OCI-LY1 (cell line): Measurements from ENCODE around the gene TMED10.

ENCODE experiments used
- H2AFZ ChIP-seq: fragments of 200-600 bp; sonication (generic), shearing (Covaris generic); 2 replicates; pipeline ENCODE4 v1.6.0; 2014; ENCODE audit warnings: antibody characterized with exemption, mild to moderate bottlenecking, low read length
- H3F3A ChIP-seq: fragments of 200-600 bp; sonication (generic), shearing (Covaris generic); 2 replicates; pipeline ENCODE4 v1.6.0; 2014; ENCODE audit warnings: mild to moderate bottlenecking, antibody characterized with exemption, low read length, moderate library complexity; ENCODE audit not compliant: insufficient read depth
- H3K27ac ChIP-seq: fragments of 200-600 bp; sonication (generic); 2 replicates; pipeline ENCODE4 v1.5.1; 2014; ENCODE audit warnings: low read length, mixed run types, mild to moderate bottlenecking, low read depth; ENCODE audit not compliant: poor library complexity, severe bottlenecking
- H3K27me3 ChIP-seq: fragments of 200-600 bp; sonication (generic); 2 replicates; pipeline ENCODE4 v1.6.0; 2014; ENCODE audit warnings: antibody characterized with exemption, mild to moderate bottlenecking, low read length, moderate library complexity; ENCODE audit not compliant: insufficient read depth
- H3K36me3 ChIP-seq: fragments of 200-600 bp; sonication (generic); 2 replicates; pipeline ENCODE4 v1.6.1; 2014; ENCODE audit warnings: mild to moderate bottlenecking, antibody characterized with exemption, low read length, moderate library complexity, mixed read lengths; ENCODE audit not compliant: insufficient read depth
- H3K4me1 ChIP-seq: fragments of 200-600 bp; sonication (generic); 2 replicates; pipeline ENCODE4 v1.5.1; 2014; ENCODE audit warnings: mild to moderate bottlenecking, low read length, moderate library complexity; ENCODE audit not compliant: insufficient read depth, severe bottlenecking
- H3K4me2 ChIP-seq: fragments of 200-600 bp; sonication (generic), shearing (Covaris generic); 2 replicates; pipeline ENCODE4 v1.6.1; 2014; ENCODE audit warnings: low read length
- H3K4me3 ChIP-seq: fragments of 200-600 bp; sonication (generic); 2 replicates; pipeline ENCODE4 v1.5.1; 2014; ENCODE audit warnings: low read length, low read depth, mild to moderate bottlenecking, mixed read lengths; ENCODE audit not compliant: poor library complexity, severe bottlenecking
- H3K79me2 ChIP-seq: fragments of 200-600 bp; shearing (Covaris generic); 2 replicates; pipeline ENCODE4 v1.6.1; 2016; ENCODE audit warnings: mixed run types, low read length, mixed read lengths; ENCODE audit not compliant: insufficient read depth
- H3K9ac ChIP-seq: fragments of 200-600 bp; sonication (generic), shearing (Covaris generic); 2 replicates; pipeline ENCODE4 v1.6.1; 2014; ENCODE audit warnings: mild to moderate bottlenecking, low read length, mixed read lengths
- H3K9me2 ChIP-seq: fragments of 200-600 bp; sonication (generic), shearing (Covaris generic); 2 replicates; pipeline ENCODE4 v1.6.1; 2014; ENCODE audit warnings: low read depth, mild to moderate bottlenecking, low read length, mixed read lengths
- H3K9me3 ChIP-seq: fragments of 200-600 bp; shearing (Covaris generic); 2 replicates; pipeline ENCODE4 v1.6.1; 2014; ENCODE audit warnings: low read length, mixed read lengths
- H4K20me1 ChIP-seq: fragments of 200-600 bp; sonication (generic), shearing (Covaris generic); 2 replicates; pipeline ENCODE4 v1.6.0; 2016; ENCODE audit warnings: mild to moderate bottlenecking, low read length; ENCODE audit not compliant: insufficient read depth
- CTCF ChIP-seq: fragments of 200-600 bp; sonication (generic), shearing (Covaris generic); IDR thresholded peaks from 2 replicates; pipeline ENCODE4 v1.5.1; 2017; ENCODE audit warnings: mild to moderate bottlenecking, antibody characterized with exemption, low read length, moderate library complexity, mixed read lengths
- EZH2 ChIP-seq: fragments of 200-600 bp; sonication (generic), shearing (Covaris generic); IDR thresholded peaks from 2 replicates; pipeline ENCODE4 v1.8.0; 2017; ENCODE audit warnings: borderline replicate concordance, mixed run types, mild to moderate bottlenecking, antibody characterized with exemption, low read length, moderate library complexity, mixed read lengths

The TMED10 gene

GRCh38 chr14:75216427-75217006 lies 40.1 kb upstream of the TMED10 start:
- Histone ChIP-seq H3K27me3 (no peaks in the 10 kb centered on the region), H3K4me1 (no peaks in the 10 kb centered on the region), H3K9me2 (no peaks in the 10 kb centered on the region), H3F3A (no peaks in the 10 kb centered on the region), H3K27ac (no peak overlapping the region), H4K20me1 (no peaks in the 10 kb centered on the region), H3K79me2 (no peaks in the 10 kb centered on the region), H3K9ac (no peak overlapping the region), H2AFZ (no peak overlapping the region), H3K36me3 (no peaks in the 10 kb centered on the region), H3K4me3 (no peak overlapping the region), H3K9me3 (no peaks in the 10 kb centered on the region), H3K4me2 (no peak overlapping the region)
- TF ChIP-seq CTCF (no peak), EZH2 (no peak)

DNA sequence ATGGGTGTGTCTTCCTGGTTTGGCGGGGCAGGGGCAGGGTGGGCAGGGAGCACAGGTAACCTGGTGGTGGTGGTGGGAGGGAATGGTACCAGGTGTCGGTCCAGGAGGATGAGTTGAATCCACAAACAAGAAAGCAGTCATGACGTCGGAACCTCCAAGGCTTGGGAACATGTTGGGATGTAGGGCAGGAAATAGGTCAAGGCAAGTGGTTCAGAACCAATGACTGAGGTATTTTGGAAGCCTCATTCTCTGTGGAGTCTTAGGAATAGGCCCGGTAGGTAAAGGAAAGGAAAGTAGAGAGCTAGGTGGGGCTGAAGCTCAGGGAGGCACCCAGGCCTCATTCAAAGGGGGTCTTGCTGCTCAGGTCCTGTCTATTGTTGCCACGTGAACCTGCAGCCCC lies 39.1 kb upstream of the TMED10 start:
- H3K4me2 ChIP-seq: no peak overlapping the region
- no peaks in the 10 kb centered on the region for H3K27me3 ChIP-seq
- H3K79me2 ChIP-seq: no peaks in the 10 kb centered on the region
- no peak overlapping the region for H3K9ac ChIP-seq
- no peaks in the 10 kb centered on the region for H4K20me1 ChIP-seq
- no peaks in the 10 kb centered on the region for H3K4me1 ChIP-seq
- H3K36me3 ChIP-seq: no peaks in the 10 kb centered on the region
- no peaks in the 10 kb centered on the region for H3K9me3 ChIP-seq
- no peak overlapping the region for H2AFZ ChIP-seq
- TF ChIP-seq EZH2 (no peak), CTCF (no peak)
- no peak overlapping the region for H3K27ac ChIP-seq
- H3K4me3 ChIP-seq: no peak overlapping the region
- no peaks in the 10 kb centered on the region for H3F3A ChIP-seq
- no peaks in the 10 kb centered on the region for H3K9me2 ChIP-seq

- H3K4me3 ChIP-seq: no peak overlapping the region
- H3K36me3 ChIP-seq: no peaks in the 10 kb centered on the region
- no peaks in the 10 kb centered on the region for H3K9me2 ChIP-seq
- no peaks in the 10 kb centered on the region for H3K9me3 ChIP-seq
- no peaks in the 10 kb centered on the region for H3K4me1 ChIP-seq
- no peaks in the 10 kb centered on the region for H3K79me2 ChIP-seq
- TF ChIP-seq EZH2 (no peak), CTCF (no peak)
- H2AFZ ChIP-seq: no peak overlapping the region
- H3K4me2 ChIP-seq: no peak overlapping the region
- no peaks in the 10 kb centered on the region for H3F3A ChIP-seq
- no peak overlapping the region for H3K9ac ChIP-seq
- H3K27me3 ChIP-seq: no peaks in the 10 kb centered on the region
- H4K20me1 ChIP-seq: no peaks in the 10 kb centered on the region
- H3K27ac ChIP-seq: no peak overlapping the region
These were observed 38.1 kb upstream of the TMED10 start for GRCh38 chr14:75214558-75214957.
